ENCODE results near the gene GADD45GIP1. TPM values are rescaled to one million over a fixed set of nuclear protein-coding genes. Genes with fewer than 3 reads are reported as not detected.
"Not testable (repeated sequence)": the region's sequence is repeated elsewhere in the genome, so short reads cannot be mapped to it uniquely, and the experiment has no call there.

Gene GADD45GIP1
- total RNA-seq, 4 donors from 2014 or later: 28.6 to 55.0 (median 33.6) TPM

GRCh38 chr19:12953138-12953798 lies 3.8 kb downstream of the GADD45GIP1 start:
- Histone ChIP-seq H3K27me3 (no peaks in the 10 kb centered on the region), H3K4me3 (no peak overlapping the region), H3K27ac (peak overlapping the region in 3 of 4 donors; percentile 48 to 88 (median 56)), H3K4me1 (peaks cover 0 to 48% (median 30%) of the 10 kb centered on the region in 4 donors), H3K9me3 (no peaks in the 10 kb centered on the region), H3K36me3 (peaks cover 0 to 28% (median 12%) of the 10 kb centered on the region in 4 donors)
- no peak for DNase-seq
- WGBS, 2 donors (ENCODE audit: low coverage in 1 of 2): 52 to 63% methylated on average over 5 to 11 of the region's 11 CpGs
- in situ Hi-C loops (cut with MboI; ENCODE audit: low pct_ligation_motif_present in 1 of 4, low pct_unique_long_range_greater_than_20kb in 1 of 4, low sequenced_read_pairs in 3 of 4) (loop anchor here in 1 of 4 donors (25.0 kb wide), 1 partner anchor 309 kb away; no protein-coding TSS in a partner anchor), intact Hi-C loops (cut with DNase I; ENCODE audit: low total_unique reads) (no loop called here)
- no peak for TF ChIP-seq CTCF (IDR thresholded peaks at IDR 0.05)
- no peak for TF ChIP-seq EP300 (IDR thresholded peaks at IDR 0.05; ENCODE audit: low read depth)
- no peak for TF ChIP-seq POLR2A (IDR thresholded peaks at IDR 0.05)
- no peak for TF ChIP-seq POLR2AphosphoS5 (IDR thresholded peaks at IDR 0.05)

- Histone ChIP-seq H3K36me3 (peaks cover 0 to 34% (median 14%) of the 10 kb centered on the region in 4 donors), H3K9me3 (no peaks in the 10 kb centered on the region), H3K4me3 (no peak overlapping the region), H3K4me1 (peaks cover 0 to 46% (median 29%) of the 10 kb centered on the region in 4 donors), H3K27me3 (no peaks in the 10 kb centered on the region), H3K27ac (peak overlapping the region in 3 of 4 donors; percentile 48 to 88 (median 56))
- in situ Hi-C loops (cut with MboI; ENCODE audit: low pct_ligation_motif_present in 1 of 4, low pct_unique_long_range_greater_than_20kb in 1 of 4, low sequenced_read_pairs in 3 of 4) (loop anchor here in 1 of 4 donors (25.0 kb wide), 1 partner anchor 310 kb away; no protein-coding TSS in a partner anchor), intact Hi-C loops (cut with DNase I; ENCODE audit: low total_unique reads) (no loop called here)
- TF ChIP-seq POLR2AphosphoS5 (IDR thresholded peaks at IDR 0.05) (no peak), CTCF (IDR thresholded peaks at IDR 0.05) (no peak), EP300 (IDR thresholded peaks at IDR 0.05; ENCODE audit: low read depth) (no peak), POLR2A (IDR thresholded peaks at IDR 0.05) (no peak)
- no peak for DNase-seq
- WGBS, 2 donors (ENCODE audit: low coverage in 1 of 2): 53 to 68% methylated on average over 4 to 12 of the region's 12 CpGs
Observed at GRCh38 chr19:12952488-12953137, 4.4 kb downstream of the GADD45GIP1 start.

GRCh38 chr19:12952050-12952449 lies 5.0 kb downstream of the GADD45GIP1 start:
- peaks cover 3 to 48% (median 30%) of the 10 kb centered on the region in 4 donors for H3K4me1 ChIP-seq
- in situ Hi-C loops (cut with MboI; ENCODE audit: low pct_ligation_motif_present in 1 of 4, low pct_unique_long_range_greater_than_20kb in 1 of 4, low sequenced_read_pairs in 3 of 4): loop anchor here in 1 of 4 donors (25.0 kb wide), 1 partner anchor 310 kb away; no protein-coding TSS in a partner anchor
- H3K27me3 ChIP-seq; H3K4me3 ChIP-seq; intact Hi-C loops (cut with DNase I; ENCODE audit: low total_unique reads); DNase-seq; H3K9me3 ChIP-seq: not testable (repeated sequence)
- peak overlapping the region in 1 of 4 donors; percentile 56 for H3K27ac ChIP-seq
- 86 to 90% methylated on average over 2 to 6 of the region's 6 CpGs for WGBS, 2 donors (ENCODE audit: low coverage in 1 of 2)
- peaks cover 0 to 34% (median 14%) of the 10 kb centered on the region in 4 donors for H3K36me3 ChIP-seq

GRCh38 chr19:12949363-12950283 lies 7.4 kb downstream of the GADD45GIP1 start:
- Histone ChIP-seq H3K36me3 (peaks cover 0 to 34% (median 14%) of the 10 kb centered on the region in 4 donors), H3K27ac (no peak overlapping the region), H3K4me3 (no peak overlapping the region), H3K9me3 (no peaks in the 10 kb centered on the region), H3K27me3 (no peaks in the 10 kb centered on the region), H3K4me1 (peaks cover 10 to 44% (median 21%) of the 10 kb centered on the region in 4 donors)
- TF ChIP-seq POLR2A (IDR thresholded peaks at IDR 0.05): no peak
- intact Hi-C loops (cut with DNase I; ENCODE audit: low total_unique reads) (loop anchor here (10.0 kb wide), 1 partner anchor 65 kb away; the partner anchor contains the start of genes DNASE2 and KLF1), in situ Hi-C loops (cut with MboI; ENCODE audit: low pct_ligation_motif_present in 1 of 4, low pct_unique_long_range_greater_than_20kb in 1 of 4, low sequenced_read_pairs in 3 of 4) (loop anchor here in 1 of 4 donors (25.0 kb wide), 1 partner anchor 313 kb away; no protein-coding TSS in a partner anchor)
- 70 to 88% methylated on average over 2 to 12 of the region's 16 CpGs for WGBS, 2 donors (ENCODE audit: low coverage in 1 of 2)
- no peak for DNase-seq
